Stimulated activated effector memory CD8-positive, alpha-beta T cell treated with anti-CD3 and anti-CD28 coated beads, Interleukin-12 subunit alpha, Interleukin-12 subunit beta, amount 100 ng/mL, for 72 hours (primary cell): Measurements from ENCODE around the gene PPIL1.

Source experiments
- ATAC-seq: fragments of 150-1000 bp; cut with Tn5 transposase; 2 replicates; pipeline ENCODE4 v1.10.0; 2021
- DNase-seq, 2 donors: peaks; one replicate each; pipeline ENCODE4 v3.0.0; 2021 to 2022; ENCODE audit warnings: low spot score in 2 of 2
- H3K27ac Mint-ChIP-seq: one replicate; pipeline ENCODE4 v1.8.0; 2022; ENCODE audit warnings: mild to moderate bottlenecking, mixed read lengths
- H3K36me3 Mint-ChIP-seq: one replicate; pipeline ENCODE4 v1.8.0; 2022; ENCODE audit warnings: mild to moderate bottlenecking, mixed read lengths
- H3K4me1 Mint-ChIP-seq: one replicate; pipeline ENCODE4 v1.8.0; 2022; ENCODE audit warnings: mixed read lengths
- H3K4me3 Mint-ChIP-seq: one replicate; pipeline ENCODE4 v1.8.0; 2022; ENCODE audit warnings: mild to moderate bottlenecking, mixed read lengths
- H3K9me3 Mint-ChIP-seq: one replicate; pipeline ENCODE4 v1.8.0; 2022; ENCODE audit warnings: mixed read lengths

Gene PPIL1

GRCh38 chr6:36837022-36837339 is 37.6 kb downstream of the PPIL1 start:
- Mint-ChIP-seq H3K36me3 (no peaks in the 10 kb centered on the region), H3K27ac (no peak overlapping the region), H3K4me3 (no peak overlapping the region), H3K9me3 (no peaks in the 10 kb centered on the region), H3K4me1 (peaks cover 11% of the 10 kb centered on the region)
- no peak for DNase-seq
- ATAC-seq: no peak

GRCh38 chr6:36836111-36837021 is 38.2 kb downstream of the PPIL1 start:
- Mint-ChIP-seq H3K36me3 (no peaks in the 10 kb centered on the region), H3K4me3 (no peak overlapping the region), H3K4me1 (peaks cover 11% of the 10 kb centered on the region), H3K27ac (no peak overlapping the region), H3K9me3 (no peaks in the 10 kb centered on the region)
- DNase-seq: no peak
- no peak for ATAC-seq

GRCh38 chr6:36834576-36835341 is 39.8 kb downstream of the PPIL1 start:
- Mint-ChIP-seq H3K9me3 (no peaks in the 10 kb centered on the region), H3K4me3 (no peak overlapping the region), H3K36me3 (no peaks in the 10 kb centered on the region), H3K27ac (no peak overlapping the region), H3K4me1 (no peaks in the 10 kb centered on the region)
- DNase-seq (no peak), ATAC-seq (no peak)

- DNase-seq (no peak), ATAC-seq (no peak)
- Mint-ChIP-seq H3K27ac (no peak overlapping the region), H3K4me3 (no peak overlapping the region), H3K4me1 (no peaks in the 10 kb centered on the region), H3K36me3 (no peaks in the 10 kb centered on the region), H3K9me3 (no peaks in the 10 kb centered on the region)
These were observed 41.3 kb downstream of the PPIL1 start for GRCh38 chr6:36833182-36833789.

GRCh38 chr6:36832313-36832712 is 42.3 kb downstream of the PPIL1 start:
- no peak for ATAC-seq
- Mint-ChIP-seq H3K4me3 (no peak overlapping the region), H3K4me1 (peaks cover 8% of the 10 kb centered on the region), H3K27ac (no peak overlapping the region), H3K36me3 (no peaks in the 10 kb centered on the region), H3K9me3 (no peaks in the 10 kb centered on the region)
- DNase-seq: no peak

GRCh38 chr6:36830577-36830976 is 44.0 kb downstream of the PPIL1 start:
- Mint-ChIP-seq H3K4me3 (no peak overlapping the region), H3K9me3 (no peaks in the 10 kb centered on the region), H3K4me1 (peaks cover 10% of the 10 kb centered on the region), H3K27ac (no peak overlapping the region), H3K36me3 (no peaks in the 10 kb centered on the region)
- no peak for ATAC-seq
- DNase-seq: no peak

GRCh38 chr6:36829919-36830544 is 44.6 kb downstream of the PPIL1 start:
- no peak for DNase-seq
- peaks cover 10% of the 10 kb centered on the region for H3K4me1 Mint-ChIP-seq
- no peaks in the 10 kb centered on the region for H3K9me3 Mint-ChIP-seq
- no peak overlapping the region for H3K27ac Mint-ChIP-seq
- no peak for ATAC-seq
- H3K36me3 Mint-ChIP-seq: no peaks in the 10 kb centered on the region
- no peak overlapping the region for H3K4me3 Mint-ChIP-seq

GRCh38 chr6:36827261-36828079 is 47.1 kb downstream of the PPIL1 start:
- Mint-ChIP-seq H3K4me3 (no peak overlapping the region), H3K36me3 (no peaks in the 10 kb centered on the region), H3K9me3 (no peaks in the 10 kb centered on the region), H3K27ac (no peak overlapping the region), H3K4me1 (peaks cover 10% of the 10 kb centered on the region)
- no peak for DNase-seq
- ATAC-seq: peak; percentile 73

GRCh38 chr6:36826520-36827227 is 47.9 kb downstream of the PPIL1 start:
- no peak for ATAC-seq

GRCh38 chr6:36825994-36826393 is 48.6 kb downstream of the PPIL1 start:
- Mint-ChIP-seq H3K4me1 (peaks cover 10% of the 10 kb centered on the region), H3K27ac (peak overlapping the region; percentile 5), H3K9me3 (no peaks in the 10 kb centered on the region), H3K36me3 (no peaks in the 10 kb centered on the region), H3K4me3 (no peak overlapping the region)
- DNase-seq (no peak), ATAC-seq (no peak)

More at GRCh38 chr6:36826520-36827227, 47.9 kb downstream of the PPIL1 start:
- Mint-ChIP-seq H3K4me1 (peaks cover 10% of the 10 kb centered on the region), H3K9me3 (no peaks in the 10 kb centered on the region), H3K36me3 (no peaks in the 10 kb centered on the region), H3K4me3 (no peak overlapping the region), H3K27ac (peak overlapping the region; percentile 5)
- no peak for DNase-seq

- ATAC-seq: no peak
These were observed 49.2 kb downstream of the PPIL1 start for GRCh38 chr6:36825452-36825851.

GRCh38 chr6:36824253-36824652 is 50.4 kb downstream of the PPIL1 start:
- no peak for ATAC-seq
- no peaks in the 10 kb centered on the region for H3K9me3 Mint-ChIP-seq
- no peak overlapping the region for H3K27ac Mint-ChIP-seq

More at GRCh38 chr6:36825452-36825851, 49.2 kb downstream of the PPIL1 start:
- Mint-ChIP-seq H3K27ac (peak overlapping the region; percentile 38), H3K9me3 (no peaks in the 10 kb centered on the region), H3K4me3 (no peak overlapping the region), H3K36me3 (no peaks in the 10 kb centered on the region), H3K4me1 (peaks cover 10% of the 10 kb centered on the region)
- DNase-seq: no peak

GRCh38 chr6:36823421-36824096 is 51.0 kb downstream of the PPIL1 start:
- no peak for ATAC-seq
- H3K36me3 Mint-ChIP-seq: no peaks in the 10 kb centered on the region

More at GRCh38 chr6:36824253-36824652, 50.4 kb downstream of the PPIL1 start:
- Mint-ChIP-seq H3K4me3 (no peak overlapping the region), H3K4me1 (peaks cover 10% of the 10 kb centered on the region), H3K36me3 (no peaks in the 10 kb centered on the region)
- no peak for DNase-seq

More at GRCh38 chr6:36823421-36824096, 51.0 kb downstream of the PPIL1 start:
- Mint-ChIP-seq H3K9me3 (no peaks in the 10 kb centered on the region), H3K4me1 (peaks cover 10% of the 10 kb centered on the region), H3K4me3 (no peak overlapping the region), H3K27ac (no peak overlapping the region)
- DNase-seq: no peak
